Lower leg skin (tissue), 3 donors: ENCODE results near the gene CHM.

Experiments
- POLR2A ChIP-seq, 2 donors: fragments of 450-650 bp; IDR thresholded peaks; one replicate each; pipeline ENCODE4 v1.6.1; 2016 to 2017; ENCODE audit warnings: antibody characterized with exemption in 2 of 2, mild to moderate bottlenecking in 1 of 2, moderate library complexity in 1 of 2
- TF ChIP-seq, protein P1 (sequence below), 3 donors: fragments of 450-650 bp; IDR thresholded peaks; one replicate each; pipeline ENCODE4 v1.5.1; 2016; ENCODE audit warnings: antibody characterized with exemption in 3 of 3, mild to moderate bottlenecking in 3 of 3, moderate library complexity in 2 of 3

DNA sequence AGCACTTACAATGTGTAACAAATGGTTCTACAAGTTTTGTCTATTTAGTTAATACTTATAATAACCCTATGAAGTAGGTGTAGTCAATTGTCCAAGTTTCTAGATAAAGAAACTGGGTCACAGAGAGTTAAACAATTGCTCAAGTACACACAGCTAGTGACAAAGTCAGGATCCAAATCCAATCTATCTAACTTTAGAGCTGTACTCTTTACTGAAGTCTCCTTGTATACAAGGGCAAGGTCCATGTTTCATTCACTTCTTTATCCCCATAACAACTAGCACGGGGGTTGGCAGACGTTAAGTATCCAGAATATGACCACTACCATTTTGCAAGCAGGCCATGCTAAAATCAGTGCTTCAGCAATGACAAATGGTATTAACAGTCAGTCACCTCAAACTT, 141.0 kb downstream of the CHM start:
- TF ChIP-seq, protein P1, sequence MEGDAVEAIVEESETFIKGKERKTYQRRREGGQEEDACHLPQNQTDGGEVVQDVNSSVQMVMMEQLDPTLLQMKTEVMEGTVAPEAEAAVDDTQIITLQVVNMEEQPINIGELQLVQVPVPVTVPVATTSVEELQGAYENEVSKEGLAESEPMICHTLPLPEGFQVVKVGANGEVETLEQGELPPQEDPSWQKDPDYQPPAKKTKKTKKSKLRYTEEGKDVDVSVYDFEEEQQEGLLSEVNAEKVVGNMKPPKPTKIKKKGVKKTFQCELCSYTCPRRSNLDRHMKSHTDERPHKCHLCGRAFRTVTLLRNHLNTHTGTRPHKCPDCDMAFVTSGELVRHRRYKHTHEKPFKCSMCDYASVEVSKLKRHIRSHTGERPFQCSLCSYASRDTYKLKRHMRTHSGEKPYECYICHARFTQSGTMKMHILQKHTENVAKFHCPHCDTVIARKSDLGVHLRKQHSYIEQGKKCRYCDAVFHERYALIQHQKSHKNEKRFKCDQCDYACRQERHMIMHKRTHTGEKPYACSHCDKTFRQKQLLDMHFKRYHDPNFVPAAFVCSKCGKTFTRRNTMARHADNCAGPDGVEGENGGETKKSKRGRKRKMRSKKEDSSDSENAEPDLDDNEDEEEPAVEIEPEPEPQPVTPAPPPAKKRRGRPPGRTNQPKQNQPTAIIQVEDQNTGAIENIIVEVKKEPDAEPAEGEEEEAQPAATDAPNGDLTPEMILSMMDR (IDR thresholded peaks at IDR 0.05) = no peak
- TF ChIP-seq POLR2A (IDR thresholded peaks at IDR 0.05) = no peak
